Endodermal cell (in vitro differentiated cells): ENCODE data around the gene ALAS1. TPM values are rescaled to one million over a fixed set of nuclear protein-coding genes. Genes with fewer than 3 reads are reported as not detected.

Source experiments
- DNase-seq: peaks from one replicate; pipeline ENCODE4 v3.0.0-alpha.2; 2017
- H3K27ac ChIP-seq: 2 replicates; pipeline ENCODE4 v1.5.1; 2013; ENCODE audit warnings: mild to moderate bottlenecking, low read depth, low read length, moderate library complexity
- H3K27me3 ChIP-seq: 2 replicates; pipeline ENCODE4 v1.6.1; 2013; ENCODE audit warnings: mild to moderate bottlenecking, low read length, moderate library complexity; ENCODE audit not compliant: insufficient read depth, control insufficient read depth, poor library complexity, severe bottlenecking
- H3K36me3 ChIP-seq: 2 replicates; pipeline ENCODE4 v1.7.0; 2013; ENCODE audit warnings: mild to moderate bottlenecking, low read length, moderate library complexity; ENCODE audit not compliant: control insufficient read depth, insufficient read depth
- H3K4me1 ChIP-seq: one replicate; pipeline ENCODE4 v1.7.0; 2013; ENCODE audit warnings: low read length; ENCODE audit not compliant: control insufficient read depth, insufficient read depth
- H3K4me3 ChIP-seq: 2 replicates; pipeline ENCODE4 v1.5.1; 2013; ENCODE audit warnings: mild to moderate bottlenecking, low read length, moderate library complexity
- H3K9ac ChIP-seq: 2 replicates; pipeline ENCODE4 v1.6.1; 2013; ENCODE audit warnings: mild to moderate bottlenecking, low read length, moderate library complexity; ENCODE audit not compliant: poor library complexity, severe bottlenecking; ENCODE audit errors: extremely low read depth
- H3K9me3 ChIP-seq: 2 replicates; pipeline ENCODE4 v1.6.1; 2013; ENCODE audit warnings: mild to moderate bottlenecking, low read length, moderate library complexity; ENCODE audit not compliant: control insufficient read depth
- H3K27ac Mint-ChIP-seq: 2 replicates; pipeline ENCODE4 v1.8.0; 2020; ENCODE audit warnings: mixed read lengths
- H3K27me3 Mint-ChIP-seq: 2 replicates; pipeline ENCODE4 v1.8.0; 2021; ENCODE audit warnings: mild to moderate bottlenecking, mixed read lengths; ENCODE audit not compliant: insufficient read depth
- H3K36me3 Mint-ChIP-seq: 2 replicates; pipeline ENCODE4 v1.8.0; 2020; ENCODE audit warnings: low read depth, mixed read lengths
- H3K4me1 Mint-ChIP-seq: 2 replicates; pipeline ENCODE4 v1.8.0; 2020; ENCODE audit warnings: mixed read lengths
- H3K4me3 Mint-ChIP-seq: 2 replicates; pipeline ENCODE4 v1.8.0; 2020; ENCODE audit warnings: mild to moderate bottlenecking, moderate library complexity, mixed read lengths
- H3K9me3 Mint-ChIP-seq: 2 replicates; pipeline ENCODE4 v1.8.0; 2020; ENCODE audit warnings: mild to moderate bottlenecking, mixed read lengths
- WGBS, 2 experiments: methylation state at CpG; one replicate each; pipeline versions ENCODE4 v1.1.5 to v1.1.7; 2013; ENCODE audit warnings: missing lambda C conversion rate in 2 of 2, mixed read lengths in 1 of 2; ENCODE audit not compliant: insufficient coverage in 1 of 2, insufficient read length in 1 of 2; 5-methylcytosine and 5-hydroxymethylcytosine counted together
- total RNA-seq, 2 donors: library from RNA; stranded (reverse); fragmentation: NEBNext Ultra II Directional in 1 of 2; extraction: Animal tissue kit (Norgen Biotek cat#: 25700) in 1 of 2; gene quantifications; 2 replicates in 1 of 2; 3 replicates in 1 of 2; pipeline ENCODE4 v1.2.1, GENCODE V29; 2021
- TF ChIP-seq, protein P1 (sequence below): fragments of 200-600 bp; sonication (generic); conservative IDR thresholded peaks from 2 replicates; pipeline ENCODE4 v1.5.0; 2021; ENCODE audit warnings: antibody characterized with exemption, mild to moderate bottlenecking

ALAS1 gene
- total RNA-seq, 2 donors from 2014 or later, result 33.6 to 50.1 TPM

DNA sequence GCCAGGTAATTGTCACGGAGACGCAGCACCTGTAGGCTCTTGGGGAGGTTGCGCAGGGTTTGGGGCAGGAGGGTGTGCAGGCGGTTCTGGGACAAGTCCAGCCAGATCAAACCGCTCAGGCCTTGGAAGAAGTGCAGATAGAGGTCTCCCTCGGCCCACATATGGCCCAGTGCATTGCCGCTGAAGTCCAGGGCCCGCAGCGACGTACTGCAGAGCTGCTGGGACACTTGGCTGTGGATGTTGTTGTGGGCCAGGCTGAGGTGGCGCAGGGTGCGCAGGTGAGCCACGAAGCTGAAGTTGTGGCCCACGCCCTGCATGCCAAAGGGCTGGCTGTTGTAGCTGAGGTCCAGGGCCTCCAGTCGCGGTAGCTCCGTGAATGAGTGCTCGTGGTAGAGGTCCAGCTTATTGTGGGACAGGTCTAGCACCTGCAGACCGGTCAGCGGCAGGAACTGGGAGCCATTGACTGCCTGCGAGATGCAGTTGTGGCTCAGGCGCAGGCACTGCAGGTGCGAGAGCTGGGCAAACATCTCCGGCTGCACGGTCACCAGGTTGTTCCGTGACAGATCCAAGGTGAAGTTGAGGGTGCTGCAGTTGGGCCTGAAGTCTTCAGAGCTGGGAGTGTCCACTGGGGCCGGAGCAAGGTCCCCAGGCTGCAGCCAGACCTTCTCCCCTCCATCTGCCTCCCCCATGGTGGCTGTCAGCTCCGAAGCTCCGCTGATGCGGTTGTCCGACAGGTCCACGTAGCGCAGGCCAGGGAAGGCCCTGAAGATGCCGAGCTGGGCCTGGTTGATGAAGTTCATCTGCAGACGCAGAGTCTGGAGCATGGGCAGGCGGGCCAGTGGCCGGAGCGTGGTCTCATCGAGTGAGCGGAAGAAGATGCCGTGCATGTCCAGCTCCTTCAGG, 24.6 kb downstream of the ALAS1 start:
- no peaks in the 10 kb centered on the region for H3K36me3 Mint-ChIP-seq
- WGBS, 2 experiments, result 90 to 93% methylated on average over 35 to 41 of the region's 41 CpGs
- no peaks in the 10 kb centered on the region for H3K27me3 ChIP-seq
- H3K9me3 ChIP-seq, result no peaks in the 10 kb centered on the region
- peak; percentile 42 for DNase-seq
- peaks cover 8% of the 10 kb centered on the region for H3K4me1 ChIP-seq
- H3K9me3 Mint-ChIP-seq, result no peaks in the 10 kb centered on the region
- H3K27me3 Mint-ChIP-seq, result no peaks in the 10 kb centered on the region
- TF ChIP-seq, protein P1, sequence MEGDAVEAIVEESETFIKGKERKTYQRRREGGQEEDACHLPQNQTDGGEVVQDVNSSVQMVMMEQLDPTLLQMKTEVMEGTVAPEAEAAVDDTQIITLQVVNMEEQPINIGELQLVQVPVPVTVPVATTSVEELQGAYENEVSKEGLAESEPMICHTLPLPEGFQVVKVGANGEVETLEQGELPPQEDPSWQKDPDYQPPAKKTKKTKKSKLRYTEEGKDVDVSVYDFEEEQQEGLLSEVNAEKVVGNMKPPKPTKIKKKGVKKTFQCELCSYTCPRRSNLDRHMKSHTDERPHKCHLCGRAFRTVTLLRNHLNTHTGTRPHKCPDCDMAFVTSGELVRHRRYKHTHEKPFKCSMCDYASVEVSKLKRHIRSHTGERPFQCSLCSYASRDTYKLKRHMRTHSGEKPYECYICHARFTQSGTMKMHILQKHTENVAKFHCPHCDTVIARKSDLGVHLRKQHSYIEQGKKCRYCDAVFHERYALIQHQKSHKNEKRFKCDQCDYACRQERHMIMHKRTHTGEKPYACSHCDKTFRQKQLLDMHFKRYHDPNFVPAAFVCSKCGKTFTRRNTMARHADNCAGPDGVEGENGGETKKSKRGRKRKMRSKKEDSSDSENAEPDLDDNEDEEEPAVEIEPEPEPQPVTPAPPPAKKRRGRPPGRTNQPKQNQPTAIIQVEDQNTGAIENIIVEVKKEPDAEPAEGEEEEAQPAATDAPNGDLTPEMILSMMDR, result no peak
- H3K4me3 ChIP-seq, result no peak overlapping the region
- no peak overlapping the region for H3K4me3 Mint-ChIP-seq
- H3K9ac ChIP-seq, result no peak overlapping the region
- no peaks in the 10 kb centered on the region for H3K36me3 ChIP-seq
- H3K27ac ChIP-seq, result no peak overlapping the region
- H3K27ac Mint-ChIP-seq, result no peak overlapping the region
- peaks cover 6% of the 10 kb centered on the region for H3K4me1 Mint-ChIP-seq

DNA sequence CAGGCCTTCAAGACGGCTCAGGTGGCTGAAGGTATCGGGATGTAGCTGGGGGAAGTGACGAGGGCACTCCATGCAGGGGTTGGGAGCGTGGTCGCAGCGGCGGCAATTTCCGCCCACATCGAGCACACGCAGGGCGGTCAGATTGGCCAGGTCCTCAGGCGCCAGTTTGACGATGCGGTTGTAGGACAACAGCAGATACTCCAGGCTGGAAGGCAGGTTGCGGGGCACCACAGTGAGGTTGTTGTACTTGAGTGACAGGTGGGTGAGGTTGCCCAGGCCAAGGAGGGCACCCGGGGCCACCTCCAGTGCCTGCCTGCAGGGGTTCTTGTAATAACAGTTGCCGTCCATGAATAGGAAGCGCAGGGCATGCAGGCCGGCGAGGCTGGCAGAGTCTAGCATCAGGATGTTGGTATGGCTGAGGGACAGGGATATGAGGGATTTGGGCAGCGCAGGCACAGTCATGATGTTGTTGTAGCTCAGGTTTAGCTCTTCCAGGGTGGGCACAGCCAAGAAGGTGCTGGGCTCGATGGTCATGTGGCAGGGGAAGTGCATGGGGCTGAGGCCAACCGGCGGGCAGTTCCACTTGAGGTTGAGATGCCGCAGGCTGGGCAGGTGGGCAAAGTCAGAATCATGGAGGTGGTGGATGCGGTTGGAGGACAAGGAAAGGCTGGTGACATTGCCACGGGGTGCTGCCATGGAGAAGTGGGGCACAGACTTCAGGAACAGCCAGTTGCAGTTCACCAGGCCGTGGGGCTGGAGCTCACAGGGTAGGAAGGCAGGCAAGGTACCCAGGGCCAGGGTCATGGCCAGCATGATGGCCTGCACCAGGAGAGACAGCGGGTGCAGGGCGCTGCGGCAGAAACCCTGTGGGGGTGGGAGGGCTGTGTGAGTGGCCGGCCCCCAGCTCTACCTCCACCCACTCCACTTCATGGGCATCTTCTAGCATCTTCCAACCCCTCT, 25.8 kb downstream of the ALAS1 start:
- no peak overlapping the region for H3K27ac Mint-ChIP-seq
- no peak overlapping the region for H3K9ac ChIP-seq
- no peaks in the 10 kb centered on the region for H3K36me3 Mint-ChIP-seq
- H3K27me3 ChIP-seq, result no peaks in the 10 kb centered on the region
- H3K4me1 ChIP-seq, result peaks cover 6% of the 10 kb centered on the region
- no peak overlapping the region for H3K27ac ChIP-seq
- H3K4me3 ChIP-seq, result no peak overlapping the region
- no peaks in the 10 kb centered on the region for H3K36me3 ChIP-seq
- 93 to 95% methylated on average over 18 to 32 of the region's 32 CpGs for WGBS, 2 experiments
- H3K9me3 ChIP-seq, result no peaks in the 10 kb centered on the region
- TF ChIP-seq, protein P1, result no peak
- H3K27me3 Mint-ChIP-seq, result no peaks in the 10 kb centered on the region
- peaks cover 4% of the 10 kb centered on the region for H3K4me1 Mint-ChIP-seq
- H3K9me3 Mint-ChIP-seq, result no peaks in the 10 kb centered on the region
- no peak overlapping the region for H3K4me3 Mint-ChIP-seq
- no peak for DNase-seq

DNA sequence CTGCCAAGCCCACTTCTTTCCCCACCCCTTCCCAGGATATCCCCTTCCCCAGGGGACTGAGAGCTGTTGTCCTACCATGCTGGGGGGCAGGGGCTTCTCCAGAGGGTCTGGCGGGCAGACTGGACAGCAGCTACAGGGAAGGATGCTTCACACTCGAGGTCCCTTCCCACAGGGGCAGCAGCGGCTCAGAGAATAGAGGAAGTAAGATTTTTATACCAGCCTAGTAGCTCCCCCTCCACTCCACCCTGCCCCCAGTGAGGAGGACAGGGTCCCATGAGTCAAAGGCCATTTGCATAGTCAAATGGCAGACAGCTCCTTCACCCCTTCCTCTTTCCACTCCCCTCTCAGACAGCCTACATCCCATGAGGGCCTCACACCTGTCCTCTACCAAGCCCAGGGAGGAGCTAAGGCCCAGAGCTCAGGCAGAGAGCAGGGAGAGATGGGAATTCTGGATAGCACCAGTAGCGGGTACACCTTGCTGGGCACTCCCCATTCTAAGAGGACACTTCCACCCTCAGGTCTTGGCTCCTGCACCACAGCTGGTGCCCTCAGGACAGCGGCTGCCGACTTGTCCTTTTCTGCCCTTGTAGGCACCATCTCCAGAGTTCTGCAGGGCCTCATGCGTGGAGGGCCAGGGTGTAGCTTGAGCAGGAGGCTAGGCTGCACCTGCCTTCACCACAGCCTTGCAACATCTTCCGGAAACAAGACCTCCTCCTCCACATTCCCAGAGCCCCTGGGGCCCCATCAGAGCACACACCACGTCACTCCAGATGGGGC, 27.7 kb downstream of the ALAS1 start, which contains the start of gene TLR9:
Gene TLR9 (minus strand): TSS at position 194 of the 777 bp plus-strand sequence. CDS start 116 bp downstream, at position 78.
- peaks cover 14% of the 10 kb centered on the region for H3K36me3 Mint-ChIP-seq
- WGBS, 2 experiments, result 90 to 96% methylated on average over 4 to 9 of the region's 9 CpGs
- DNase-seq, result peak; percentile 51
- H3K4me1 ChIP-seq, result no peaks in the 10 kb centered on the region
- no peak within 1 kb of the TSS for H3K27ac ChIP-seq
- H3K9me3 Mint-ChIP-seq, result no peaks in the 10 kb centered on the region
- no peak within 1 kb of the TSS for H3K4me3 Mint-ChIP-seq
- no peaks in the 10 kb centered on the region for H3K4me1 Mint-ChIP-seq
- H3K9ac ChIP-seq, result no peak within 1 kb of the TSS
- H3K27me3 ChIP-seq, result no peaks in the 10 kb centered on the region
- TF ChIP-seq, protein P1, result no peak
- H3K27me3 Mint-ChIP-seq, result no peaks in the 10 kb centered on the region
- H3K4me3 ChIP-seq, result no peak within 1 kb of the TSS
- H3K36me3 ChIP-seq, result peaks cover 6% of the 10 kb centered on the region
- peak within 1 kb of the TSS; percentile 1 for H3K27ac Mint-ChIP-seq
- no peaks in the 10 kb centered on the region for H3K9me3 ChIP-seq
